ENCODE results near the gene GNAZ.

GNAZ gene

DNA sequence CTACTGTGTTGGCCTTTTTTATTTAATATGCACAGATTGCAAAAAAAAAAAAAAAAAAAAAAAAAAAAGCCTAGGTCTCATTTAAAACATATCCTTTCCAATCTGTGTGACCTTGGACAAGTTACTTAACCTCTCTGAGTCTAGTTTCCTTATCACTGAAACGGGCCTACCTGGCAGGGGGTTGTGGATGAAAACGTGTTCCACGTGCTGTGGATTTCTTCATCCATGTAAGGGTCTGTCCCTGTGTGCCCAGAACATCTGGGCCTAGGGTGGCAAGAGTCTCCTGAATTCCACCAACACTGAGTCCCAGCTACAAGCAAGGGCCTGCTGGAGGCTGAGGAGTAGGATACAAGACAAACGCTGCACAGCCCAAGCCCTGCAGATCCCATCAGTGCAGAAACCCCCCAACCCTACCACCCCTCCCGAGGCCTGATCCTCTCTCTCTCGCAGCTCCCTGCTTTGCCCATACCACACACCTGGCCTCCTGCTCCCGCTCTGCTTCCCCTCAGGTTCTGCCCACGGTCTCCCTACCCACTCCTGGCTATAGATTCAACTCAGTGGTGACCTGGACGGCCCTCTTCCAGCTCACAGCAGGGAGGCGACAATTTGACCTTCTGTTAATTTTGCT is 4.7 kb upstream of the GNAZ start:
- CTCF ChIA-PET = no interaction called here
- TF ChIP-seq, protein P1, sequence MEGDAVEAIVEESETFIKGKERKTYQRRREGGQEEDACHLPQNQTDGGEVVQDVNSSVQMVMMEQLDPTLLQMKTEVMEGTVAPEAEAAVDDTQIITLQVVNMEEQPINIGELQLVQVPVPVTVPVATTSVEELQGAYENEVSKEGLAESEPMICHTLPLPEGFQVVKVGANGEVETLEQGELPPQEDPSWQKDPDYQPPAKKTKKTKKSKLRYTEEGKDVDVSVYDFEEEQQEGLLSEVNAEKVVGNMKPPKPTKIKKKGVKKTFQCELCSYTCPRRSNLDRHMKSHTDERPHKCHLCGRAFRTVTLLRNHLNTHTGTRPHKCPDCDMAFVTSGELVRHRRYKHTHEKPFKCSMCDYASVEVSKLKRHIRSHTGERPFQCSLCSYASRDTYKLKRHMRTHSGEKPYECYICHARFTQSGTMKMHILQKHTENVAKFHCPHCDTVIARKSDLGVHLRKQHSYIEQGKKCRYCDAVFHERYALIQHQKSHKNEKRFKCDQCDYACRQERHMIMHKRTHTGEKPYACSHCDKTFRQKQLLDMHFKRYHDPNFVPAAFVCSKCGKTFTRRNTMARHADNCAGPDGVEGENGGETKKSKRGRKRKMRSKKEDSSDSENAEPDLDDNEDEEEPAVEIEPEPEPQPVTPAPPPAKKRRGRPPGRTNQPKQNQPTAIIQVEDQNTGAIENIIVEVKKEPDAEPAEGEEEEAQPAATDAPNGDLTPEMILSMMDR (IDR thresholded peaks at IDR 0.05; ENCODE audit: control extremely low read depth, extremely low read depth, low read depth, missing control alignments) = no peak
- DNase-seq (ENCODE audit: extremely low spot score) = no peak
- POLR2A ChIA-PET = no interaction called here

DNA sequence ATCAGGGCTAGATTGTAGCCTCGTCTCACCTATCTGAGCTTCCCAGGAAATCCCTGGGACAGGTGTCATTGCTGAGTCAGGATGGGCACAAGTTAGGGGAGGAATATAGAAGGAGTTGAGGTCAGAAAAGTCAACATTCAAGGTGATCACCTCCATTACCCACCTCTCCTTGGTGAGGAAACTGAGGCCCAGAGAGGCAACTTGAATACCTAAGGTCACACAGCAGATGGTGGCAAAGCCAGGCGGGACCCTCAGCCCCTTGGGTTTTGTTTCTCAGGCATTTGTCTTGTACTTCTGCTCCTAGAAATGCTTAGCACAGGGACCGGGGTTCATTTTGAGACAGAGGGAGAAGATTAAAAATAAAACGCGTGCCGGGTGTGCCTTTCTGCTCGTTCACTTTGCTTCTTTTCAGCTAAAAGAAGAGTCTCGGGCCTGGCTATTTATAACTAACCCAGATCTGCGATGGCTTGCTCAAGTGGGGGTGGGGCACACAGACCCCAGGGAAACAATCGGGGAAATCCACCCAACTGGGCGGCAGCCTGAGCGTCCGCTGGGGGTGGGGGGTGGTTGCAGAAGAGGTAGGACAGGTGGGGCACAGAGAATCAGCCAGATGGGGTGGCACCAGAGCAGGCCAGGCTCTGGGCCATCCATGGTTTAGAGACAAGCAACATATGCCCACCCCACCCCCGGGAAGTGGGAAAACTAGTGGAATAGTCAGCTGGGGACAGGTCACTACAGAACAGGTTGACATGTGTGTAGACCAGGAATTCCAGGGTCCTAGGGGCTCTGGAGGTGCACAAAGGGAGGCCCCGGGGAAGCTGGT is 3.9 kb upstream of the GNAZ start:
- CTCF ChIA-PET = no interaction called here

DNA sequence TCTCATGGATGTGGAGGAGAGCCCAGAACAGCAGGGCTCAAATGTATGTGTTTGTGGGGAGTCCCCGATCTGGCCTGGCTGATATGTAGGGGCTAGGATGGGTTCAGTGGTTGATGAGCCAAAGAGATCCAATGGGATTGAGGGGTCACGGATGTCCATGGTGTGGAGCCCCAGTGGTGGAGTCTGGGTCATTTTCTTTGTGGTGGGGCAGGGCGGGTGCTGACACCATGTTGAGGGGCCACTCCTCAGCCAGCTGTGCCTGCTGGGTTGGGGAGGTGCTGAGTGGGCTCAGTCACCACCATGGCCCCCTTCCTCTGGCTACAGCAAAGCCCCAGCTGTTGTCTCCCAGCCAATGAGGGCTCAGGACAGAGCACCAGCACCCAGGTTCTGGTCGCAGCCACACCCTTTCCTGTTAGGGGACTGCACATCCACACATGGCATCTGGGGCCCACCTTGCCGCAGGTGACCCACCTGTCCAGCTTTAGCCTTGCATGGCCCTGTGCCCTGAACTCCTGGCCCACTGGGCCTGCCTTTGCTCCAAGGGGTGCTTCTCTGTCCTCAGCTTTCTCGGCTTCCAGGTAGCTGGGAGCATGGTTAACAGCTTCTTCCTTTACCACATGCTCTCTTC is 3.2 kb upstream of the GNAZ start:
- ChIA-PET CTCF (no interaction called here), POLR2A (no interaction called here)
- no peak for DNase-seq (ENCODE audit: extremely low spot score)
- TF ChIP-seq, protein P1 (IDR thresholded peaks at IDR 0.05; ENCODE audit: control extremely low read depth, extremely low read depth, low read depth, missing control alignments) = no peak

More for the DNA sequence above, 3.9 kb upstream of the GNAZ start:
- TF ChIP-seq, protein P1 (IDR thresholded peaks at IDR 0.05; ENCODE audit: control extremely low read depth, extremely low read depth, low read depth, missing control alignments) = no peak
- POLR2A ChIA-PET = no interaction called here
- DNase-seq (ENCODE audit: extremely low spot score) = no peak

DNA sequence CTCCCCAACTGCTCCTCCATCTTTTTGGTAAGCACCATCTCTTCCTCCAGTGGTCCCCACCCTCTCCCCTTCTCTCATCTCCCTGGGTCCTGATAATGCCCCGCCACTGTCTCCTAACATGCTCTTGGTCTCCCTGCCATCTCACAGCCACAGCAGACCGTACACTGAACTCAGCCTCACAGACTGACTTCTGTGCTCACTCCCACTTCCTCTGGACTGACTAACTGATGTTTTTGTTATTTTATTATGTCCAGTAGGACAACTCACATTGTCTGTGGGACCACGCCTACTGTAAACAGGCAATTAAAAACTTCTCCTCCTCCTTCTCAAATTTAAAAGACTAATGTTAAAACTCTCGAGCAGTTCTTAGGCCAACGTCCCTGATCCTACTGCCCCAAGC is 2.6 kb upstream of the GNAZ start:
- POLR2A ChIA-PET = no interaction called here
- TF ChIP-seq, protein P1 (IDR thresholded peaks at IDR 0.05; ENCODE audit: control extremely low read depth, extremely low read depth, low read depth, missing control alignments) = no peak
- CTCF ChIA-PET = no interaction called here
- DNase-seq (ENCODE audit: extremely low spot score) = no peak

DNA sequence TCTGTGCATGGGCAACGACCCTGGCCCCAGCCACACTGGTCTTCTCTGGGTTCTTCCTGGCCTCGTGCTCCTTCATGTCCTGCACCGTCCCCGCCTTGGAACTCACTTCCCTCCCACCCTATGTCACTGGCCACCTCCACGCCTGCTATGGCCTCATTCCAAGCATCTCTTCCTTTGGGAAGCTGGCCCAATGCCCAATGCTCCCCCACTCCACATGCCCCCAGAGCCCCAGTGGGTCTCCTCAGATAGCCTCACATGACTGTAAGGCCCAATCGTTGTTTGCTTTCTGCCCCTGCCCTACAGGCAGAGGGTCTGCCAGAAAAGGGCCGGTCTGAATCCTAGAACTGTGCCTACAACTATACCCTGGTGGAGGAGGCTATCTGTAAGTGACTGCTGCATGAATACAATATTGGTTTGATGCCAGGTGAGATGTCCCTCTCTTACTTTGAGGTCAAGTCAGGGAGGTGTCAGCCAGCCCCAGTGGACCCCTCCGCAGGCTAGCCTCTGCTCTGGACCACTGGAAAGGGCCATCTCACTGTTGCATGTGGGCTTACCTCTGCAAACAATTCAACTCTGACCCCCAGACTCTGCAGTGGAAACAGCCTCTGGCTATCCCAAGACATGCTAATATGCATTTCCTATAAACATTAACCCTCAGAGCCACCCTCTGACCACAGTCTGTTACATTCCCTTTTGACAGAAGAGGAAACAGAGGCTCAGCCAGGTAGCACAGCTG is 2.1 kb upstream of the GNAZ start:
- POLR2A ChIA-PET = no interaction called here
- TF ChIP-seq, protein P1 (IDR thresholded peaks at IDR 0.05; ENCODE audit: control extremely low read depth, extremely low read depth, low read depth, missing control alignments) = no peak
- DNase-seq (ENCODE audit: extremely low spot score) = no peak
- CTCF ChIA-PET = interaction anchor here (2.2 kb wide), 1 partner anchor 10 kb away, joined by 6 read pairs; no protein-coding TSS in a partner anchor

DNA sequence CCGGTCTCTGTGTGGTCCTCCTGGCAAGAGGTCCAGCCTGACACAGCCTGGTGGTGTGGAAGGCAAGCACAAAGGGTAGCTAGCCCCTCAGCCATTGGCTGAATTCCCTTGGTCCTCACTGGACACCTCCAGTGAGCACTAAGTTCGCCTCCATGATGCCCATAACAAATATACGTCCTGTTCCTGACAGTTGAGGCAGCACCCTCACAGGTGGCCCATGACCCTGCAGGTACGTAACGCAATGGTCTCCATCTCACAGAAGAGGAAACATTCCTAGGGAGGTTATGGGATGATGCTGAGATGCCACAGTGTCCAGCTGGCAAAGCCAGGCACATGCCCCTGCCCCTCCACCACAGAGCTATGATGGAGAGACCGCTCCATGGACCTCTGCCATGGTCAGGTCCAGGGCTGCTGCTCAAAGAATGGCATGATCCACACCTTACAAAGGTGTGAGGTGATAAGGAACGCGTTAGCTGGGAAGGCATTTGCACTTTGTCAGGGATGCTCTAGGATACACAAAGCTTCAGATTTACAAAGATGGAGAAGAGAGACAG is 1.4 kb upstream of the GNAZ start:
- ChIA-PET CTCF (interaction anchor here (0.9 to 2.2 kb wide), 2 partner anchors 11 to 221 kb away, joined by 3 to 6 read pairs; no protein-coding TSS in a partner anchor), POLR2A (no interaction called here)

More for the DNA sequence above, 1.4 kb upstream of the GNAZ start:
- DNase-seq (ENCODE audit: extremely low spot score) = no peak
- TF ChIP-seq, protein P1 (IDR thresholded peaks at IDR 0.05; ENCODE audit: control extremely low read depth, extremely low read depth, low read depth, missing control alignments) = no peak
